A673 (cell line): ENCODE data around the gene ALOX15B. TPM values are rescaled to one million over a fixed set of nuclear protein-coding genes. Genes with fewer than 3 reads are reported as not detected.

Experiments
- BruUV-seq: library from RNA; stranded (reverse); fragments of 400-500 nt; replicated peaks from 2 replicates; lab custom pipeline; 2021; lab: Mats Ljungman, UMichigan
- CTCF ChIA-PET: fragments of 300-600 bp; sonication (Branson Sonifier 250); formaldehyde crosslinking; loops from one replicate; lab custom pipeline; 2022; ENCODE audit warnings: antibody characterized with exemption; lab: Charles Lee
- POLR2A ChIA-PET: fragments of 300-600 bp; sonication (Branson Sonifier 250); formaldehyde crosslinking; loops from one replicate; lab custom pipeline; 2022; ENCODE audit warnings: antibody characterized with exemption; ENCODE audit not compliant: low non-redundant PET; lab: Charles Lee
- DNase-seq: peaks from one replicate; pipeline ENCODE4 v3.0.0-alpha.2; 2015; ENCODE audit warnings: low spot score
- H3K27ac ChIP-seq: fragments of 200-600 bp; sonication (generic); 2 replicates; pipeline ENCODE4 v1.5.1; 2016; ENCODE audit warnings: mixed run types, low read depth, mild to moderate bottlenecking, mixed read lengths, antibody characterized with exemption, low read length; ENCODE audit not compliant: poor library complexity, severe bottlenecking
- H3K27me3 ChIP-seq: fragments of 200-600 bp; sonication (generic); replicated peaks from 2 replicates; pipeline ENCODE4 v1.6.1; 2017; ENCODE audit warnings: mixed run types, low read depth, mild to moderate bottlenecking, mixed read lengths, antibody characterized with exemption, low read length; ENCODE audit not compliant: insufficient read depth, poor library complexity
- H3K36me3 ChIP-seq: fragments of 200-600 bp; sonication (generic); 2 replicates; pipeline ENCODE4 v1.6.1; 2016; ENCODE audit warnings: mixed run types, mild to moderate bottlenecking, mixed read lengths, antibody characterized with exemption, low read length; ENCODE audit not compliant: insufficient read depth, poor library complexity, severe bottlenecking
- H3K4me1 ChIP-seq: fragments of 200-600 bp; sonication (generic); 2 replicates; pipeline ENCODE4 v1.6.1; 2017; ENCODE audit warnings: mixed run types, mild to moderate bottlenecking, mixed read lengths, antibody characterized with exemption, low read length; ENCODE audit not compliant: insufficient read depth, poor library complexity, severe bottlenecking
- H3K4me3 ChIP-seq: fragments of 200-600 bp; sonication (generic); 2 replicates; pipeline ENCODE4 v1.5.1; 2016; ENCODE audit warnings: low read depth, mixed run types, mild to moderate bottlenecking, mixed read lengths, low read length; ENCODE audit not compliant: poor library complexity, severe bottlenecking
- H3K9me3 ChIP-seq: fragments of 200-600 bp; sonication (generic); 2 replicates; pipeline ENCODE4 v1.6.1; 2016; ENCODE audit warnings: mixed run types, low read depth, mild to moderate bottlenecking, mixed read lengths, antibody characterized with exemption, low read length; ENCODE audit not compliant: poor library complexity, severe bottlenecking
- EZH2 ChIP-seq: fragments of 200-600 bp; sonication (generic); IDR thresholded peaks from 2 replicates; pipeline ENCODE4 v1.6.1; 2017; ENCODE audit warnings: borderline replicate concordance, low read depth, mild to moderate bottlenecking, mixed read lengths, antibody characterized with exemption, low read length; ENCODE audit not compliant: poor library complexity, severe bottlenecking
- intact Hi-C: fragments of 100-400 bp; cut with micrococcal nuclease; formaldehyde crosslinking; loops from one replicate; pipeline ENCODE4 v1.10.0; 2022; ENCODE audit not compliant: unreplicated experiment
- total RNA-seq: library from RNA; stranded (reverse); gene quantifications from 2 replicates; pipeline ENCODE4 v1.2.3, GENCODE V29; 2021
- TF ChIP-seq, protein P1 (sequence below): fragments of 300-800, 200-600 bp; sonication (generic); conservative IDR thresholded peaks from 2 replicates; pipeline ENCODE4 v1.5.1; 2017; ENCODE audit warnings: low read depth, mild to moderate bottlenecking, antibody characterized with exemption, low read length, moderate library complexity, mixed read lengths

ALOX15B gene
- total RNA-seq, 1 experiment from 2014 or later, result 0.30 TPM

DNA sequence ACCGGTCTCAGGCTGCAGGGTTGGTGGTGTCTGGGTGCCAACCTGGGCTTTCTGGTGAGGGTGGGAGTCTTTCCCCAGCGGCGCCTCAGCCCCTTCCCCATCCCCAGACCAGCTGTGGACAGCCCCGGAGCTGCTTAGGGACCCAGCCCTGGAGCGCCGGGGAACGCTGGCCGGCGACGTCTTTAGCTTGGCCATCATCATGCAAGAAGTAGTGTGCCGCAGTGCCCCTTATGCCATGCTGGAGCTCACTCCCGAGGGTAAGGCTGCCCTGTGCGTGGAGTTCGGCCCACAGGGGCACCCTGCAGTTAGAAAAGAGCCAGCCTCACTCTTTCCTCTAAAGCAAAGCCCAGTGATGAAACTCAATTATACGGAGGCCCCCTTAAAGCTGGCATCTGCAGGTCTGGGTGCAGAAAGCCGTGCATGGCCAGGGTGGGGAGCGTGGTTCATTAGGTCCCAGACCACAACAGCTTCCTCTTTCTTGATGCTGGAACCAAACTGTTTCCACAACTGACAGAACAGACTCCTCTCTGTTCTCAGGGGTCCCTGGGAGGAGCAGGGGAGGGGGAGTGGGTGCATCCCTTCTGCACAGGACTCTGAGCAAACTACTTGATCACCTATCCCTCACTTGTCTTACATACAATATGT, 25.7 kb upstream of the ALOX15B start:
- CTCF ChIA-PET, result no interaction called here
- intact Hi-C loops, result no loop called here
- no TSS peak for BruUV-seq
- no peak for DNase-seq
- peaks cover 4% of the 10 kb centered on the region for H3K4me1 ChIP-seq
- H3K4me3 ChIP-seq, result no peak overlapping the region
- H3K36me3 ChIP-seq, result no peaks in the 10 kb centered on the region
- H3K9me3 ChIP-seq, result no peaks in the 10 kb centered on the region
- H3K27ac ChIP-seq, result no peak overlapping the region
- H3K27me3 ChIP-seq, result no peaks in the 10 kb centered on the region
- TF ChIP-seq, protein P1, sequence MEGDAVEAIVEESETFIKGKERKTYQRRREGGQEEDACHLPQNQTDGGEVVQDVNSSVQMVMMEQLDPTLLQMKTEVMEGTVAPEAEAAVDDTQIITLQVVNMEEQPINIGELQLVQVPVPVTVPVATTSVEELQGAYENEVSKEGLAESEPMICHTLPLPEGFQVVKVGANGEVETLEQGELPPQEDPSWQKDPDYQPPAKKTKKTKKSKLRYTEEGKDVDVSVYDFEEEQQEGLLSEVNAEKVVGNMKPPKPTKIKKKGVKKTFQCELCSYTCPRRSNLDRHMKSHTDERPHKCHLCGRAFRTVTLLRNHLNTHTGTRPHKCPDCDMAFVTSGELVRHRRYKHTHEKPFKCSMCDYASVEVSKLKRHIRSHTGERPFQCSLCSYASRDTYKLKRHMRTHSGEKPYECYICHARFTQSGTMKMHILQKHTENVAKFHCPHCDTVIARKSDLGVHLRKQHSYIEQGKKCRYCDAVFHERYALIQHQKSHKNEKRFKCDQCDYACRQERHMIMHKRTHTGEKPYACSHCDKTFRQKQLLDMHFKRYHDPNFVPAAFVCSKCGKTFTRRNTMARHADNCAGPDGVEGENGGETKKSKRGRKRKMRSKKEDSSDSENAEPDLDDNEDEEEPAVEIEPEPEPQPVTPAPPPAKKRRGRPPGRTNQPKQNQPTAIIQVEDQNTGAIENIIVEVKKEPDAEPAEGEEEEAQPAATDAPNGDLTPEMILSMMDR, result no peak
- no peak for TF ChIP-seq EZH2
- POLR2A ChIA-PET, result no interaction called here

DNA sequence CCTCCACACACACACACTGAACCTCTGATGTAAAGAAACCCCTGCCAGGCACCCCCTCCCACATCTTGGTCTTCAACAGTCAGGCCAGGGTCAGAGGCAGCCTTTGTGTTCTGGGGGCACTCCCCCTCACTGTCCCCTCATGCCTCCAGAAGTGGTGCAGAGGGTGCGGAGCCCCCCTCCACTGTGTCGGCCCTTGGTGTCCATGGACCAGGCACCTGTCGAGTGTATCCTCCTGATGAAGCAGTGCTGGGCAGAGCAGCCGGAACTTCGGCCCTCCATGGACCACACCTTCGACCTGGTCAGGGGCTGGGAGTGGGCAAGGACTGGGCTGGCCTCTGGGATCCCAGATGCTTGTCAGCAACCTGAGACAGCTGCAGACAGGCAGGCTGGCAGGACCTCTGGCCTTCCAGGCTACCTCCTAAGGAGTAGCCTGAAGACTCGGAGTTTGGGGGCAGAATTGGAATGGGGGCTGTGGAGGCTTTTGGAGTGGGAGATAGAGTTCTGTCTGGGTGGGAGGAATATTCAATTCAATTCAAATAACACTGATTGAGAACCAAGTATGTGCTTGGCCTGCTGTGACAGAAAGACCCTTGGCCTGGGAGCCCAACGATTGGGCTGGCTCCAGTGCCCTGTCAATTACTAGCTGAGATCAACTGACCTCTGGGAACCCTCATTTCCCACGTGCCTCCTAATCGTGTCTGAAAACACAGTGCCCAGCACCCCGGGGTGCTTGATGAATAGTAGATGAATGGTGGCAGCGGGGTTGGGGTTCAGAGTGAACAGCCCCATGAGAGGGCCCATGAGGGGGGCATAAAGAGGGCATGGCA, 24.9 kb upstream of the ALOX15B start:
- no TSS peak for BruUV-seq
- ChIA-PET CTCF (no interaction called here), POLR2A (no interaction called here)
- Histone ChIP-seq H3K36me3 (no peaks in the 10 kb centered on the region), H3K27me3 (no peaks in the 10 kb centered on the region), H3K9me3 (no peaks in the 10 kb centered on the region), H3K4me3 (no peak overlapping the region), H3K27ac (no peak overlapping the region), H3K4me1 (peaks cover 8% of the 10 kb centered on the region)
- no peak for DNase-seq
- intact Hi-C loops, result no loop called here
- TF ChIP-seq EZH2, result no peak
- TF ChIP-seq, protein P1, result no peak

DNA sequence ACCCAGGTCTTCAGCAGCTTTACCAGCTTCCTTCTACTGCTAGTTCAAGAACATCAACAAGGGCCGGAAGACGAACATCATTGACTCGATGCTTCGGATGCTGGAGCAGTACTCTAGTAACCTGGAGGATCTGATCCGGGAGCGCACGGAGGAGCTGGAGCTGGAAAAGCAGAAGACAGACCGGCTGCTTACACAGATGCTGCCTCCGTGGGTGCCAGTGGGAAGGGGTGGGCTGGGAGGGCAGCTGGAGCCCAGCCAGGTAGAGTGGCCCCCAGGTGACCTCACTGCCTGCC, 24.4 kb upstream of the ALOX15B start:
- H3K4me3 ChIP-seq, result no peak overlapping the region
- POLR2A ChIA-PET, result no interaction called here
- CTCF ChIA-PET, result no interaction called here
- no peaks in the 10 kb centered on the region for H3K9me3 ChIP-seq
- peaks cover 11% of the 10 kb centered on the region for H3K4me1 ChIP-seq
- TF ChIP-seq EZH2, result no peak
- TF ChIP-seq, protein P1, result no peak
- BruUV-seq, result no TSS peak
- no peaks in the 10 kb centered on the region for H3K27me3 ChIP-seq
- intact Hi-C loops, result no loop called here
- no peak overlapping the region for H3K27ac ChIP-seq
- H3K36me3 ChIP-seq, result no peaks in the 10 kb centered on the region
- no peak for DNase-seq
